ENCODE measurements around the gene FAM210A. TPM values are rescaled to one million over a fixed set of nuclear protein-coding genes. Genes with fewer than 3 reads are reported as not detected.

FAM210A gene
- total RNA-seq, 1 donor from 2014 or later = 19.6 TPM

Other genes with a start within 250 kb of the FAM210A start
- 29.1 to 32.2 TPM (median 29.6 TPM) in 3 replicates for gene RNMT, start 115 bp upstream of the FAM210A start, total RNA-seq
- not detected in 3 replicates for gene MC5R, start 97.6 kb upstream of the FAM210A start, total RNA-seq
- gene MC2R, start 189.0 kb upstream of the FAM210A start, total RNA-seq = not detected in 3 replicates